Glutamatergic neuron (in vitro differentiated cells): Measurements from ENCODE around the gene CKAP4. TPM values are rescaled to one million over a fixed set of nuclear protein-coding genes. Genes with fewer than 3 reads are reported as not detected.

Experiments used
- DNase-seq: peaks from one replicate; pipeline ENCODE4 v3.0.0; 2022
- H3K27ac Mint-ChIP-seq: one replicate; pipeline ENCODE4 v1.8.0; 2020; ENCODE audit warnings: mild to moderate bottlenecking, mixed read lengths, inconsistent platforms; ENCODE audit not compliant: unreplicated experiment
- H3K27me3 Mint-ChIP-seq: one replicate; pipeline ENCODE4 v1.8.0; 2020; ENCODE audit warnings: mild to moderate bottlenecking, moderate library complexity, mixed read lengths, inconsistent platforms; ENCODE audit not compliant: unreplicated experiment
- H3K36me3 Mint-ChIP-seq: one replicate; pipeline ENCODE4 v1.8.0; 2020; ENCODE audit warnings: mild to moderate bottlenecking, mixed read lengths, inconsistent platforms; ENCODE audit not compliant: unreplicated experiment
- H3K4me1 Mint-ChIP-seq: one replicate; pipeline ENCODE4 v1.8.0; 2020; ENCODE audit warnings: mild to moderate bottlenecking, low read depth, mixed read lengths, inconsistent platforms; ENCODE audit not compliant: unreplicated experiment
- H3K4me3 Mint-ChIP-seq: one replicate; pipeline ENCODE4 v1.8.0; 2020; ENCODE audit warnings: mild to moderate bottlenecking, mixed read lengths, inconsistent platforms; ENCODE audit not compliant: unreplicated experiment
- H3K9me3 Mint-ChIP-seq: one replicate; pipeline ENCODE4 v1.8.0; 2020; ENCODE audit warnings: mild to moderate bottlenecking, moderate library complexity, mixed read lengths, inconsistent platforms; ENCODE audit not compliant: unreplicated experiment
- total RNA-seq: library from RNA; stranded (reverse); fragmentation: NEBNext Ultra II Directional; extraction: Animal tissue kit (Norgen Biotek cat#: 25700); gene quantifications from one replicate; pipeline ENCODE4 v1.2.1, GENCODE V29; 2021; ENCODE audit not compliant: unreplicated experiment
- TF ChIP-seq, protein P1 (sequence below): fragments of 200-600 bp; sonication (generic); IDR thresholded peaks from one replicate; pipeline ENCODE4 v1.5.0; 2021; ENCODE audit not compliant: partially characterized antibody, unreplicated experiment

CKAP4 gene
- total RNA-seq, 1 donor from 2014 or later: 87.0 TPM

GRCh38 chr12:106265116-106265515 lies 17.3 kb upstream of the CKAP4 start:
- Mint-ChIP-seq H3K27me3 (no peaks in the 10 kb centered on the region), H3K9me3 (peaks cover 3% of the 10 kb centered on the region), H3K4me1 (no peaks in the 10 kb centered on the region), H3K4me3 (no peak overlapping the region), H3K36me3 (peaks cover under 1% of the 10 kb centered on the region), H3K27ac (no peak overlapping the region)
- TF ChIP-seq, protein P1, sequence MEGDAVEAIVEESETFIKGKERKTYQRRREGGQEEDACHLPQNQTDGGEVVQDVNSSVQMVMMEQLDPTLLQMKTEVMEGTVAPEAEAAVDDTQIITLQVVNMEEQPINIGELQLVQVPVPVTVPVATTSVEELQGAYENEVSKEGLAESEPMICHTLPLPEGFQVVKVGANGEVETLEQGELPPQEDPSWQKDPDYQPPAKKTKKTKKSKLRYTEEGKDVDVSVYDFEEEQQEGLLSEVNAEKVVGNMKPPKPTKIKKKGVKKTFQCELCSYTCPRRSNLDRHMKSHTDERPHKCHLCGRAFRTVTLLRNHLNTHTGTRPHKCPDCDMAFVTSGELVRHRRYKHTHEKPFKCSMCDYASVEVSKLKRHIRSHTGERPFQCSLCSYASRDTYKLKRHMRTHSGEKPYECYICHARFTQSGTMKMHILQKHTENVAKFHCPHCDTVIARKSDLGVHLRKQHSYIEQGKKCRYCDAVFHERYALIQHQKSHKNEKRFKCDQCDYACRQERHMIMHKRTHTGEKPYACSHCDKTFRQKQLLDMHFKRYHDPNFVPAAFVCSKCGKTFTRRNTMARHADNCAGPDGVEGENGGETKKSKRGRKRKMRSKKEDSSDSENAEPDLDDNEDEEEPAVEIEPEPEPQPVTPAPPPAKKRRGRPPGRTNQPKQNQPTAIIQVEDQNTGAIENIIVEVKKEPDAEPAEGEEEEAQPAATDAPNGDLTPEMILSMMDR: no peak
- DNase-seq: no peak

DNA sequence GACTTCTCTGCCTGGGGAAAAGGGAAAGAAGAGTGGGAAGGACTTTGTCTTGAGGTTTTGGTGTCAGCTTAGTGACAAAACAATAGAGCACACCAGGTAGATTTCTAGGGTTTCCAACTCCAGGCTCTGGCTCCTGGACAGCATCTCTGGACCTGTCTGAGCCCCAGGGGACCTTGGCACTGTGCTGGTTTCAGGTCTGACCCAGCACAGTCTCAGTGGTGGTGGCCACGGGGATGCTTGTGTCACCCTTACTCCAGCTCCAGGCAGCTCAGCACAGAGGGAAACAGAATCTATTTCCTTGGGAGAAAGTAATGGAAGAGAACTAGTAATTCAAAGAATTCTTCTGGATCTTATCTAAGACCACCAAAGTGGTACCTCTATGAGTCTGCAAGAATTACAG lies 11.1 kb upstream of the CKAP4 start:
- TF ChIP-seq, protein P1: no peak
- H3K27ac Mint-ChIP-seq: no peak overlapping the region
- no peak overlapping the region for H3K4me3 Mint-ChIP-seq
- H3K27me3 Mint-ChIP-seq: no peaks in the 10 kb centered on the region
- no peaks in the 10 kb centered on the region for H3K4me1 Mint-ChIP-seq
- peaks cover 5% of the 10 kb centered on the region for H3K36me3 Mint-ChIP-seq
- no peak for DNase-seq
- peaks cover 3% of the 10 kb centered on the region for H3K9me3 Mint-ChIP-seq

DNA sequence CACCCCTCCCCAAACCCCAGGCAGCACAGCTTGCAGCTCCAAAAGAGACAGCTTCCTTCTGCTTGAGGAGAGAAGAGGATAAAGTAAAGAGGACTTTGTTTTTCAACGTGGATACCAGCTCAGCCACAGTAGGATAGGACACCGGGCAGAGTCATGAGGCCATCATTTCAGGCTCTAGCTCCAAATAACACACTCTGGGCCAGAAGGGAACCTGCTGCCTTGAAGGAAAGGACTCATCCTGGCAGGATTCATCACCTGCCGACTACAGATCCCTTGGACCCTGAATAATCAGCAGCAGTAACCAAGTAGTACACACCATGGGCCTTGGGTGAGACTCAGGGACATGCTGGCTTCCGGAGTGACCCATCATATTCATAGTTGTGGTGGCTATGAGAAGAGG lies 10.4 kb upstream of the CKAP4 start:
- Mint-ChIP-seq H3K27me3 (no peaks in the 10 kb centered on the region), H3K27ac (no peak overlapping the region), H3K36me3 (peaks cover 5% of the 10 kb centered on the region), H3K4me1 (no peaks in the 10 kb centered on the region), H3K4me3 (no peak overlapping the region), H3K9me3 (peaks cover 3% of the 10 kb centered on the region)
- no peak for DNase-seq
- TF ChIP-seq, protein P1: no peak

- no peak overlapping the region for H3K27ac Mint-ChIP-seq
- TF ChIP-seq, protein P1: no peak
- H3K9me3 Mint-ChIP-seq: peaks cover 3% of the 10 kb centered on the region
- peaks cover 3% of the 10 kb centered on the region for H3K27me3 Mint-ChIP-seq
- no peak for DNase-seq
- no peak overlapping the region for H3K4me3 Mint-ChIP-seq
- H3K36me3 Mint-ChIP-seq: peaks cover 5% of the 10 kb centered on the region
- peaks cover 9% of the 10 kb centered on the region for H3K4me1 Mint-ChIP-seq
These were observed 8.7 kb upstream of the CKAP4 start for GRCh38 chr12:106256524-106256923.

- peaks cover 6% of the 10 kb centered on the region for H3K27me3 Mint-ChIP-seq
- H3K4me3 Mint-ChIP-seq: no peak overlapping the region
- no peak overlapping the region for H3K27ac Mint-ChIP-seq
- TF ChIP-seq, protein P1: no peak
- no peak for DNase-seq
- H3K4me1 Mint-ChIP-seq: peaks cover 14% of the 10 kb centered on the region
- H3K36me3 Mint-ChIP-seq: peaks cover 5% of the 10 kb centered on the region
- H3K9me3 Mint-ChIP-seq: peaks cover 7% of the 10 kb centered on the region
These were observed 8.1 kb upstream of the CKAP4 start for GRCh38 chr12:106255952-106256351.
